ENCODE results near the gene TMEM81.

GRCh38 chr1:205073511-205073910, 10.7 kb downstream of the TMEM81 start:
- no peak for TF ChIP-seq CTCF (IDR thresholded peaks at IDR 0.05; ENCODE audit: low read depth, low read length, poor library complexity, severe bottlenecking)
- TF ChIP-seq EZH2phosphoT487 (IDR thresholded peaks at IDR 0.05; ENCODE audit: borderline replicate concordance, low read length): no peak
